Left renal pelvis (tissue), 4 donors: Measurements from ENCODE around the gene SCAF1. TPM values are rescaled to one million over a fixed set of nuclear protein-coding genes. Genes with fewer than 3 reads are reported as not detected.
"Not testable (repeated sequence)": the region's sequence is repeated elsewhere in the genome, so short reads cannot be mapped to it uniquely, and the experiment has no call there.

Experiments used
- DNase-seq, 4 donors: peaks; one replicate each; pipeline ENCODE4 v3.0.0-alpha.2; 2013; ENCODE audit warnings: low read depth in 4 of 4, low spot score in 3 of 4
- polyA plus RNA-seq, 4 donors: library from polyadenylated mRNA; unstranded; fragments of 120-200 nt; gene quantifications; one replicate each; pipeline ENCODE4 v1.2.1, GENCODE V29; 2013; ENCODE audit not compliant: insufficient read length in 4 of 4

Gene SCAF1
- polyA plus RNA-seq, 4 donors = 28.7 to 45.5 (median 31.3) TPM

- no peak for DNase-seq
Observed at GRCh38 chr19:49615861-49616260, 26.1 kb upstream of the SCAF1 start.

GRCh38 chr19:49616532-49616931 is 25.5 kb upstream of the SCAF1 start:
- no peak for DNase-seq

GRCh38 chr19:49616945-49617344 is 25.1 kb upstream of the SCAF1 start:
- DNase-seq = no peak

- not testable (repeated sequence) for DNase-seq
Observed at GRCh38 chr19:49617860-49618259, 24.1 kb upstream of the SCAF1 start.

GRCh38 chr19:49624967-49625910 is 16.8 kb upstream of the SCAF1 start:
- DNase-seq = no peak

GRCh38 chr19:49626226-49626625 is 15.8 kb upstream of the SCAF1 start:
- no peak for DNase-seq

GRCh38 chr19:49629659-49630058 is 12.3 kb upstream of the SCAF1 start:
- no peak for DNase-seq

- no peak for DNase-seq
Observed at GRCh38 chr19:49631014-49631588, 10.9 kb upstream of the SCAF1 start.

GRCh38 chr19:49631610-49632192 is 10.3 kb upstream of the SCAF1 start:
- DNase-seq = no peak

- DNase-seq = no peak
Observed at GRCh38 chr19:49632576-49632975, 9.4 kb upstream of the SCAF1 start.

GRCh38 chr19:49633273-49633672 is 8.7 kb upstream of the SCAF1 start:
- DNase-seq = not testable (repeated sequence)

GRCh38 chr19:49635530-49636232 is 6.3 kb upstream of the SCAF1 start:
- DNase-seq = no peak

- DNase-seq = no peak
Observed at GRCh38 chr19:49636233-49636932, 5.6 kb upstream of the SCAF1 start.

- no peak for DNase-seq
Observed at GRCh38 chr19:49637821-49638738, 3.9 kb upstream of the SCAF1 start.

GRCh38 chr19:49639401-49640112 is 2.5 kb upstream of the SCAF1 start:
- no peak for DNase-seq

- DNase-seq = peak; percentile 99 to 100 (median 99)
Observed at GRCh38 chr19:49640113-49640898, 1.7 kb upstream of the SCAF1 start, which contains the start of gene RRAS. TSS of gene RRAS (minus strand) at chr19:49640143. CDS start at chr19:49640098, 45 bp downstream.

GRCh38 chr19:49642492-49643035 is 555 bp downstream of the SCAF1 start:
- DNase-seq = no peak
